ENCODE data around the gene GPR161. TPM values are rescaled to one million over a fixed set of nuclear protein-coding genes. Genes with fewer than 3 reads are reported as not detected.

GPR161 gene
- total RNA-seq, 1 donor from 2014 or later = 0.04 TPM

GRCh38 chr1:168178638-168179437 is 42.1 kb upstream of the GPR161 start, which contains the start of gene TIPRL:
TSS of gene TIPRL (plus strand) at chr1:168178962. CDS start at chr1:168179078, 116 bp downstream.
- Mint-ChIP-seq H3K27ac (no peak within 1 kb of the TSS), H3K4me1 (peaks cover 2% of the 10 kb centered on the region), H3K9me3 (no peaks in the 10 kb centered on the region), H3K36me3 (ENCODE audit: low read depth) (peaks cover 8% of the 10 kb centered on the region), H3K4me3 (no peak within 1 kb of the TSS), H3K27me3 (peaks cover 8% of the 10 kb centered on the region)
- POLR2A ChIA-PET = interaction anchor here (1.1 to 3.4 kb wide), 2 partner anchors 47 to 243 kb away, joined by 4 to 34 read pairs; partner anchors contain the start of gene SFT2D2
- intact Hi-C loops (cut with micrococcal nuclease) = loop anchor here (1.0 to 5.0 kb wide), 10 partner anchors 34 to 1893 kb away; partner anchors contain the start of genes DCAF6, KIFAP3, NME7 and POU2F1
- ATAC-seq (ENCODE audit: low read depth) (peak; percentile 88), DNase-seq (peak; percentile 92)
- no peak for TF ChIP-seq CTCF (IDR thresholded peaks at IDR 0.05)
- CTCF ChIA-PET = no interaction called here

GRCh38 chr1:168178227-168178637 is 41.5 kb upstream of the GPR161 start:
- peaks cover 10% of the 10 kb centered on the region for H3K27me3 Mint-ChIP-seq
- ATAC-seq (ENCODE audit: low read depth) = no peak
- intact Hi-C loops (cut with micrococcal nuclease) = loop anchor here (1.0 to 5.0 kb wide), 7 partner anchors 33 to 1894 kb away; partner anchors contain the start of genes KIFAP3, NME7 and POU2F1

GRCh38 chr1:168172250-168172915 is 35.7 kb upstream of the GPR161 start:
- no peak overlapping the region for H3K27ac Mint-ChIP-seq
- POLR2A ChIA-PET = no interaction called here
- no peaks in the 10 kb centered on the region for H3K36me3 Mint-ChIP-seq (ENCODE audit: low read depth)
- CTCF ChIA-PET = no interaction called here
- TF ChIP-seq CTCF (IDR thresholded peaks at IDR 0.05) = no peak
- peaks cover 13% of the 10 kb centered on the region for H3K27me3 Mint-ChIP-seq
- H3K4me3 Mint-ChIP-seq = no peak overlapping the region
- H3K4me1 Mint-ChIP-seq = peaks cover 9% of the 10 kb centered on the region
- no peak for DNase-seq
- no peak for ATAC-seq (ENCODE audit: low read depth)
- intact Hi-C loops (cut with micrococcal nuclease) = no loop called here
- H3K9me3 Mint-ChIP-seq = no peaks in the 10 kb centered on the region

More at GRCh38 chr1:168178227-168178637, 41.5 kb upstream of the GPR161 start:
- H3K27ac Mint-ChIP-seq = no peak overlapping the region
- H3K4me1 Mint-ChIP-seq = peaks cover 2% of the 10 kb centered on the region
- ChIA-PET POLR2A (interaction anchor here (1.1 to 3.4 kb wide), 2 partner anchors 48 to 242 kb away, joined by 4 to 34 read pairs; partner anchors contain the start of gene SFT2D2), CTCF (no interaction called here)
- DNase-seq = no peak
- no peak for TF ChIP-seq CTCF (IDR thresholded peaks at IDR 0.05)
- no peaks in the 10 kb centered on the region for H3K9me3 Mint-ChIP-seq
- H3K36me3 Mint-ChIP-seq (ENCODE audit: low read depth) = peaks cover 4% of the 10 kb centered on the region
- no peak overlapping the region for H3K4me3 Mint-ChIP-seq

GRCh38 chr1:168170564-168171508 is 34.1 kb upstream of the GPR161 start:
- POLR2A ChIA-PET = no interaction called here
- CTCF ChIA-PET = no interaction called here
- peaks cover 9% of the 10 kb centered on the region for H3K4me1 Mint-ChIP-seq

More at GRCh38 chr1:168170564-168171508, 34.1 kb upstream of the GPR161 start:
- H3K27me3 Mint-ChIP-seq = peaks cover 13% of the 10 kb centered on the region
- DNase-seq (no peak), ATAC-seq (ENCODE audit: low read depth) (peak; percentile 45)
- no peaks in the 10 kb centered on the region for H3K9me3 Mint-ChIP-seq
- H3K27ac Mint-ChIP-seq = peak overlapping the region; percentile 24
- H3K36me3 Mint-ChIP-seq (ENCODE audit: low read depth) = no peaks in the 10 kb centered on the region
- intact Hi-C loops (cut with micrococcal nuclease) = no loop called here
- H3K4me3 Mint-ChIP-seq = no peak overlapping the region
- no peak for TF ChIP-seq CTCF (IDR thresholded peaks at IDR 0.05)
